Right atrium auricular region (tissue), 2 donors: Measurements from ENCODE around the gene XPO4. TPM values are rescaled to one million over a fixed set of nuclear protein-coding genes. Genes with fewer than 3 reads are reported as not detected.

Source experiments
- DNase-seq: peaks from one replicate; pipeline ENCODE4 v3.0.0-alpha.2; 2019; ENCODE audit warnings: low spot score
- H3K27ac ChIP-seq, 2 donors: fragments of 200-600 bp; sonication (generic); 1 replicate in 1 of 2; 2 replicates in 1 of 2; pipeline ENCODE4 v1.5.1; 2016 to 2019
- H3K27me3 ChIP-seq, 2 donors: fragments of 200-600 bp; sonication (generic); one replicate each; pipeline versions ENCODE4 v1.5.1 to v1.6.0; 2017 to 2019
- H3K36me3 ChIP-seq: fragments of 200-600 bp; sonication (generic); one replicate; pipeline ENCODE4 v1.5.1; 2016
- H3K4me1 ChIP-seq, 2 donors: fragments of 200-600 bp; sonication (generic); one replicate each; pipeline versions ENCODE4 v1.5.1 to v1.6.0; 2017 to 2019
- H3K4me3 ChIP-seq, 2 donors: fragments of 200-600 bp; sonication (generic); 1 replicate in 1 of 2; 2 replicates in 1 of 2; pipeline ENCODE4 v1.5.1; 2017 to 2019; ENCODE audit warnings: mild to moderate bottlenecking in 1 of 2, moderate library complexity in 1 of 2
- H3K9me3 ChIP-seq, 2 donors: fragments of 200-600 bp; sonication (generic); one replicate each; pipeline ENCODE4 v1.5.1; 2019
- CTCF ChIP-seq, 2 donors: fragments of 200-600 bp; sonication (generic); IDR thresholded peaks; one replicate each; pipeline ENCODE4 v1.5.1; 2019; ENCODE audit warnings: antibody characterized with exemption in 2 of 2
- total RNA-seq, 2 donors: library from RNA; depleted of rRNA; stranded (reverse); fragments of >200 nt; gene quantifications; one replicate each; pipeline ENCODE4 v1.1.0, GENCODE V29; 2016

Gene XPO4
- total RNA-seq, 2 donors from 2014 or later = 9.7 to 10.6 TPM

GRCh38 chr13:20860844-20861243 is 41.7 kb downstream of the XPO4 start:
- no peak for TF ChIP-seq CTCF (IDR thresholded peaks at IDR 0.05)
- Histone ChIP-seq H3K27me3 (no peaks in the 10 kb centered on the region), H3K36me3 (no peaks in the 10 kb centered on the region), H3K4me1 (no peaks in the 10 kb centered on the region), H3K4me3 (no peak overlapping the region), H3K9me3 (no peaks in the 10 kb centered on the region), H3K27ac (no peak overlapping the region)
- no peak for DNase-seq

- no peaks in the 10 kb centered on the region for H3K36me3 ChIP-seq
- no peak for TF ChIP-seq CTCF (IDR thresholded peaks at IDR 0.05)
- DNase-seq = no peak
- no peaks in the 10 kb centered on the region for H3K27me3 ChIP-seq
- no peaks in the 10 kb centered on the region for H3K9me3 ChIP-seq
- H3K4me3 ChIP-seq = no peak overlapping the region
- H3K27ac ChIP-seq = no peak overlapping the region
- H3K4me1 ChIP-seq = no peaks in the 10 kb centered on the region
Observed at GRCh38 chr13:20856650-20857049, 45.9 kb downstream of the XPO4 start.

- no peaks in the 10 kb centered on the region for H3K36me3 ChIP-seq
- TF ChIP-seq CTCF (IDR thresholded peaks at IDR 0.05) = no peak
- H3K27ac ChIP-seq = no peak overlapping the region
Observed at GRCh38 chr13:20851844-20852402, 50.6 kb downstream of the XPO4 start.

GRCh38 chr13:20848944-20849343 is 53.6 kb downstream of the XPO4 start:
- no peak for DNase-seq
- H3K4me3 ChIP-seq = no peak overlapping the region
- H3K27me3 ChIP-seq = no peaks in the 10 kb centered on the region
- H3K27ac ChIP-seq = peak overlapping the region in 1 of 2 donors; percentile 51
- H3K36me3 ChIP-seq = no peaks in the 10 kb centered on the region
- H3K4me1 ChIP-seq = peaks cover 0 to 25% of the 10 kb centered on the region in 2 donors
- TF ChIP-seq CTCF (IDR thresholded peaks at IDR 0.05) = no peak
- no peaks in the 10 kb centered on the region for H3K9me3 ChIP-seq

More at GRCh38 chr13:20851844-20852402, 50.6 kb downstream of the XPO4 start:
- Histone ChIP-seq H3K4me1 (peaks cover 0 to 25% of the 10 kb centered on the region in 2 donors), H3K9me3 (no peaks in the 10 kb centered on the region), H3K4me3 (no peak overlapping the region), H3K27me3 (no peaks in the 10 kb centered on the region)
- DNase-seq = no peak

- H3K27ac ChIP-seq = no peak overlapping the region
- TF ChIP-seq CTCF (IDR thresholded peaks at IDR 0.05) = no peak
Observed at GRCh38 chr13:20848203-20848602, 54.3 kb downstream of the XPO4 start.

GRCh38 chr13:20847296-20847695 is 55.2 kb downstream of the XPO4 start:
- Histone ChIP-seq H3K36me3 (no peaks in the 10 kb centered on the region), H3K4me3 (no peak overlapping the region), H3K4me1 (peaks cover 0 to 39% of the 10 kb centered on the region in 2 donors), H3K9me3 (no peaks in the 10 kb centered on the region), H3K27me3 (no peaks in the 10 kb centered on the region), H3K27ac (no peak overlapping the region)
- no peak for DNase-seq
- no peak for TF ChIP-seq CTCF (IDR thresholded peaks at IDR 0.05)

More at GRCh38 chr13:20848203-20848602, 54.3 kb downstream of the XPO4 start:
- H3K4me3 ChIP-seq = no peak overlapping the region
- H3K27me3 ChIP-seq = no peaks in the 10 kb centered on the region
- no peaks in the 10 kb centered on the region for H3K9me3 ChIP-seq
- H3K36me3 ChIP-seq = no peaks in the 10 kb centered on the region
- H3K4me1 ChIP-seq = peaks cover 0 to 31% of the 10 kb centered on the region in 2 donors
- no peak for DNase-seq
